ENCODE results near the gene LRP5.

LRP5 gene

GRCh38 chr11:68361702-68362101 is 49.3 kb downstream of the LRP5 start:
- no peak overlapping the region for H3K4me3 ChIP-seq (ENCODE audit: low read length)
- TF ChIP-seq CTCF (IDR thresholded peaks at IDR 0.05; ENCODE audit: insufficient read depth, low read depth, low read length, missing control alignments) = no peak
- DNase-seq (ENCODE audit: low read depth) = no peak

- TF ChIP-seq CTCF (IDR thresholded peaks at IDR 0.05; ENCODE audit: insufficient read depth, low read depth, low read length, missing control alignments) = no peak
- no peak for DNase-seq (ENCODE audit: low read depth)
- H3K4me3 ChIP-seq (ENCODE audit: low read length) = no peak overlapping the region
Measured at GRCh38 chr11:68362801-68363379, 50.5 kb downstream of the LRP5 start.

GRCh38 chr11:68363776-68364175 is 51.4 kb downstream of the LRP5 start:
- H3K4me3 ChIP-seq (ENCODE audit: low read length) = no peak overlapping the region
- no peak for TF ChIP-seq CTCF (IDR thresholded peaks at IDR 0.05; ENCODE audit: insufficient read depth, low read depth, low read length, missing control alignments)
- no peak for DNase-seq (ENCODE audit: low read depth)

- no peak for TF ChIP-seq CTCF (IDR thresholded peaks at IDR 0.05; ENCODE audit: insufficient read depth, low read depth, low read length, missing control alignments)
- no peak overlapping the region for H3K4me3 ChIP-seq (ENCODE audit: low read length)
- no peak for DNase-seq (ENCODE audit: low read depth)
Measured at GRCh38 chr11:68364581-68364980, 52.2 kb downstream of the LRP5 start.

GRCh38 chr11:68365943-68366435 is 53.6 kb downstream of the LRP5 start:
- TF ChIP-seq CTCF (IDR thresholded peaks at IDR 0.05; ENCODE audit: insufficient read depth, low read depth, low read length, missing control alignments) = no peak
- no peak overlapping the region for H3K4me3 ChIP-seq (ENCODE audit: low read length)
- DNase-seq (ENCODE audit: low read depth) = no peak

GRCh38 chr11:68367252-68367651 is 54.9 kb downstream of the LRP5 start:
- no peak for DNase-seq (ENCODE audit: low read depth)
- H3K4me3 ChIP-seq (ENCODE audit: low read length) = no peak overlapping the region
- TF ChIP-seq CTCF (IDR thresholded peaks at IDR 0.05; ENCODE audit: insufficient read depth, low read depth, low read length, missing control alignments) = no peak

GRCh38 chr11:68369756-68370155 is 57.4 kb downstream of the LRP5 start:
- DNase-seq (ENCODE audit: low read depth) = no peak
- no peak for TF ChIP-seq CTCF (IDR thresholded peaks at IDR 0.05; ENCODE audit: insufficient read depth, low read depth, low read length, missing control alignments)
- H3K4me3 ChIP-seq (ENCODE audit: low read length) = no peak overlapping the region

All from epithelial cell of esophagus (primary cell).